Upper lobe of right lung (tissue), 1 donor: ENCODE measurements around the gene CUX1. TPM values are rescaled to one million over a fixed set of nuclear protein-coding genes. Genes with fewer than 3 reads are reported as not detected.

ENCODE experiments used
- ATAC-seq: fragments of 200-7000 bp; cut with Tn5 transposase; one replicate; pipeline ENCODE4 v1.9.1; 2020; ENCODE audit warnings: mild to moderate bottlenecking, moderate library complexity
- DNase-seq: peaks from one replicate; pipeline ENCODE4 v3.0.0-alpha.2; 2020
- H3K27ac ChIP-seq: fragments of 200-600 bp; one replicate; pipeline ENCODE4 v1.8.0; 2022
- H3K27me3 ChIP-seq: fragments of 200-600 bp; one replicate; pipeline ENCODE4 v1.8.0; 2022; ENCODE audit warnings: mild to moderate bottlenecking
- H3K36me3 ChIP-seq: fragments of 200-600 bp; one replicate; pipeline ENCODE4 v1.8.0; 2022
- H3K4me1 ChIP-seq: fragments of 200-600 bp; one replicate; pipeline ENCODE4 v1.8.0; 2022
- H3K4me3 ChIP-seq: fragments of 200-600 bp; one replicate; pipeline ENCODE4 v1.8.0; 2022; ENCODE audit warnings: mild to moderate bottlenecking
- H3K9me3 ChIP-seq: fragments of 200-600 bp; one replicate; pipeline ENCODE4 v1.8.0; 2022
- intact Hi-C: fragments of 100-400 bp; cut with DNase I; formaldehyde crosslinking; loops from one replicate; pipeline ENCODE4 v1.11.0; 2022
- total RNA-seq: library from RNA; stranded (reverse); fragmentation: NEBNext Ultra II Directional; extraction: Animal tissue kit (Norgen Biotek cat#: 25700); gene quantifications from one replicate; pipeline ENCODE4 v1.2.1, GENCODE V29; 2021
- TF ChIP-seq, protein P1 (sequence below): fragments of 200-600 bp; IDR thresholded peaks from one replicate; pipeline ENCODE4 v1.8.0; 2022; ENCODE audit warnings: antibody characterized with exemption
- donor health status: DM: no; HTN: yes; CAD: no; lungs with severe emphysema.

CUX1 gene
- total RNA-seq, 1 donor from 2014 or later = 132 TPM

- intact Hi-C loops = loop anchor here (10.0 kb wide), 1 partner anchor 131 kb away; no protein-coding TSS in a partner anchor
- no peaks in the 10 kb centered on the region for H3K36me3 ChIP-seq
- no peaks in the 10 kb centered on the region for H3K9me3 ChIP-seq
- TF ChIP-seq, protein P1, sequence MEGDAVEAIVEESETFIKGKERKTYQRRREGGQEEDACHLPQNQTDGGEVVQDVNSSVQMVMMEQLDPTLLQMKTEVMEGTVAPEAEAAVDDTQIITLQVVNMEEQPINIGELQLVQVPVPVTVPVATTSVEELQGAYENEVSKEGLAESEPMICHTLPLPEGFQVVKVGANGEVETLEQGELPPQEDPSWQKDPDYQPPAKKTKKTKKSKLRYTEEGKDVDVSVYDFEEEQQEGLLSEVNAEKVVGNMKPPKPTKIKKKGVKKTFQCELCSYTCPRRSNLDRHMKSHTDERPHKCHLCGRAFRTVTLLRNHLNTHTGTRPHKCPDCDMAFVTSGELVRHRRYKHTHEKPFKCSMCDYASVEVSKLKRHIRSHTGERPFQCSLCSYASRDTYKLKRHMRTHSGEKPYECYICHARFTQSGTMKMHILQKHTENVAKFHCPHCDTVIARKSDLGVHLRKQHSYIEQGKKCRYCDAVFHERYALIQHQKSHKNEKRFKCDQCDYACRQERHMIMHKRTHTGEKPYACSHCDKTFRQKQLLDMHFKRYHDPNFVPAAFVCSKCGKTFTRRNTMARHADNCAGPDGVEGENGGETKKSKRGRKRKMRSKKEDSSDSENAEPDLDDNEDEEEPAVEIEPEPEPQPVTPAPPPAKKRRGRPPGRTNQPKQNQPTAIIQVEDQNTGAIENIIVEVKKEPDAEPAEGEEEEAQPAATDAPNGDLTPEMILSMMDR = no peak
- DNase-seq (peak; percentile 89), ATAC-seq (peak; percentile 81)
- H3K4me1 ChIP-seq = peaks cover 25% of the 10 kb centered on the region
- no peaks in the 10 kb centered on the region for H3K27me3 ChIP-seq
- peak overlapping the region; percentile 51 for H3K4me3 ChIP-seq
- H3K27ac ChIP-seq = peak overlapping the region; percentile 73
Observed at GRCh38 chr7:101815826-101816594, 1.4 kb upstream of the CUX1 start.

DNA sequence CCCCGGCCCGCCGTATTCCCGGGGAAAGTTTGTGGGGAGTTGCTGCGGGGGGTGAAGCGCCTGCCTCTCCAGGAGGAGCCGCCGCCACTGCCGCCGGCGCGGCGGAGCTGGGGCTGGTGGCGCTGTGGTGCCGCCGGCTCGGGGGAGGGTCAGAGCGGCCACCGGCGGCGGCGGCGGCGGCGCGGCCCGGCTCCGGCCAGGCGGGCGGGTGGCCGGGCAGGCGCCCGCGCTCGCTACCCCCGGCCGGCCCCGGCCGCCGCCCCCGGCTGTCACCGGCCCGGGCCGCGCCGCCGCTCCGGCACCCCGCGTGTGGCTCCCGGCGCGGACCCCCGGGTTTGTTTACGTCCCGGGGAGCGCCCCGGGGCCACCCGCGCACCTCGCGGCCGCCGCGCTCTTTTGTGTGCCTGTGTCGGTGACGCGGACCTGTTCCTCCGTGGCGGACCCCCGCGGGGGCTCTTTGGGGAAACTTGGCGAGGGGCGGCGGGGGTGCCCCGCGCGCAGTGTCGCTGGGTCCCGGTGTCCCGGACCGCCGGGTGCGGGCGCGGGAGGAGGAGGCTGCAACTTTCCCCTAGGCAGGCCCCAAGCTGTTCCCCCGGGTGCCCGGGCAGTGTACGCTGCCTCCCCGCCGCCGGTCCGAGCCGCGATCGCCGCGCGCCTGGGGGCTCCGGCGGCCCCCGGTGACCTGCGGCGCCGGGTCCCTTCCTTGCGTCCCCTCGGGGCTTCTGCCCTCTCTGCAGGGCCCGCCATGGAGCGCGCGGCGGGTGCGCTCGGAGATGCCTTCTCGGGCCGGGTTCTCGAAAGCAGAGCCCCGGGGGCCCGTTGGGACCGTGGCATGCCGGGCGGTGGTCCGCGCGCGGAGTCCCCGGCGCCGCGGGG, 593 bp upstream of the CUX1 start:
- H3K36me3 ChIP-seq = no peaks in the 10 kb centered on the region
- DNase-seq (peak; percentile 79), ATAC-seq (peak; percentile 53)
- H3K27me3 ChIP-seq = no peaks in the 10 kb centered on the region
- no peaks in the 10 kb centered on the region for H3K9me3 ChIP-seq
- H3K27ac ChIP-seq = peak overlapping the region; percentile 72
- H3K4me1 ChIP-seq = peaks cover 25% of the 10 kb centered on the region
- TF ChIP-seq, protein P1 = no peak
- H3K4me3 ChIP-seq = peak overlapping the region; percentile 90
- intact Hi-C loops = loop anchor here (10.0 kb wide), 1 partner anchor 132 kb away; no protein-coding TSS in a partner anchor

DNA sequence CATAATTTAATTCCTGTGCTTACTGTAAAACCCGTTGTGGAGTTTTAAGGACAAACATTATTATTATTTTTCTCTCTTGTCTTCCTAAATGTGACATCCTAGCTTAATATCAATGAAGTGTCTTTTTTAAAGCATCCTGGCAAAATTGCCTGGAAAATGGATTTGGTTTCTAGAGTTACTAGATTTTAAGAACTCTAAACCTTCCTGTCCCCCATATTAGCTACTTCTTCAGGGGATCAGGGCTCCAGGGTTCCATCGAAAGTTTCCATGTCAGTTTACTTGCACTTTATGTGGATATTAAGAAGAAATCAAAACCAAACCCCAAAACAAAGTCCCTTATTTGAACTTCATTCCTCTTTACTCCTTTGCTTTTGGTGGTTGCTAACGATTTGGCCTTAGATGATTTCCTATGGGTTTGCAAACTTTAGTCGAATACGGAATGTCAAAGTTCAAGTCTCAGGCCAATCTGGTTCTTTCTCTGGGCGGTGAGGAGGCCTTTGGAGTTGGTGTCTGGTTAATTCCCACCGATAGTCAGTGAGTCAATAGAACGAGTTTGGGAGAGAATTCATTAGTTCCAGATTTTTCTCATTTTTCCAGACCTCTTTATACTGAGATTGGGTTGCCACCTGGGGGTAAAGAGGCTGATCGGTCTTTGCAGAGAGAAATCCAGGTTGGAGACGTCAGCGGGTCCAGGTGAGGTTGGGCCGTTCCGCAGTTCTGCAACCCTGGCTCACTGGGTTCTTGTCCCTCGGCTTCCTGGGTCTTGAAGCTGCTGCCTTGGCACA, 1.1 kb downstream of the CUX1 start:
- no peaks in the 10 kb centered on the region for H3K9me3 ChIP-seq
- peak overlapping the region; percentile 90 for H3K4me3 ChIP-seq
- TF ChIP-seq, protein P1 = no peak
- no peak for ATAC-seq
- H3K36me3 ChIP-seq = no peaks in the 10 kb centered on the region
- H3K27ac ChIP-seq = peak overlapping the region; percentile 72
- DNase-seq = no peak
- intact Hi-C loops = loop anchor here (10.0 kb wide), 1 partner anchor 134 kb away; no protein-coding TSS in a partner anchor
- peaks cover 28% of the 10 kb centered on the region for H3K4me1 ChIP-seq
- no peaks in the 10 kb centered on the region for H3K27me3 ChIP-seq

GRCh38 chr7:101819183-101819582, 1.8 kb downstream of the CUX1 start:
- no peaks in the 10 kb centered on the region for H3K36me3 ChIP-seq
- H3K27ac ChIP-seq = peak overlapping the region; percentile 39
- H3K4me3 ChIP-seq = no peak overlapping the region
- TF ChIP-seq, protein P1 = no peak
- intact Hi-C loops = loop anchor here (10.0 kb wide), 1 partner anchor 134 kb away; no protein-coding TSS in a partner anchor
- H3K4me1 ChIP-seq = peaks cover 29% of the 10 kb centered on the region
- no peak for DNase-seq
- H3K27me3 ChIP-seq = no peaks in the 10 kb centered on the region
- ATAC-seq = no peak
- H3K9me3 ChIP-seq = no peaks in the 10 kb centered on the region

DNA sequence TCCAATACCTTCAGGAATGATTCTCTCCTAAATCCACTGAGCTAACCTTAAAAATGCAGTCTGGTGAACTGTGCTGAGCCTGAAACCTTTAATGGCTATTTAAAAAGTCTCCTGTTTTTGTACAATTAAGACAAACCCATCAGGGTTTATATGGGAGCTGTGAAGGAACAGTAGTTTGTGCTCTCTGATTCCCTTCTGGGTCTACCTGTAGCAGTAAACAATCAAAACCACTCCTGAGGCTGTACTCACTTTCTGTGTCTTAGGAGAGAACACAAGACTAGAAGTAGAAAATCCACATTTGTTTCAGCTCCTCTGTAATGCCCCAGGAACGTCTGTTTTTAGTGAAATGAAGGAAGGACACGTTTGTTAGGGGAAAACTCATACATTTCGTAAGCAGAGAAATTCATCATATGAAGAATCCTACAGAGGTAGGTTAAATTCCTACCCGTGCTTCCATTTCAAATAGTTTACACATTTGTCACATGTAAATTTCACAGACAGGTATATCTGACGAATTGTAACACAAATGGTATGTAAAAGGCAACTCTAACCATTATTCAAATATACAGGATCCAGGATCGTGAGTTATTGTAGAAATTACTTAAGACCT, 2.6 kb downstream of the CUX1 start:
- TF ChIP-seq, protein P1 = no peak
- no peaks in the 10 kb centered on the region for H3K9me3 ChIP-seq
- intact Hi-C loops = loop anchor here (10.0 kb wide), 1 partner anchor 135 kb away; no protein-coding TSS in a partner anchor
- H3K4me3 ChIP-seq = no peak overlapping the region
- ATAC-seq (no peak), DNase-seq (no peak)
- H3K27ac ChIP-seq = peak overlapping the region; percentile 6
- peaks cover 24% of the 10 kb centered on the region for H3K4me1 ChIP-seq
- H3K36me3 ChIP-seq = no peaks in the 10 kb centered on the region
- H3K27me3 ChIP-seq = no peaks in the 10 kb centered on the region
